ENCODE measurements around the gene GAS2L1. TPM values are rescaled to one million over a fixed set of nuclear protein-coding genes. Genes with fewer than 3 reads are reported as not detected.

Gene GAS2L1
- total RNA-seq, 1 experiment from 2014 or later, result 68.8 TPM

DNA sequence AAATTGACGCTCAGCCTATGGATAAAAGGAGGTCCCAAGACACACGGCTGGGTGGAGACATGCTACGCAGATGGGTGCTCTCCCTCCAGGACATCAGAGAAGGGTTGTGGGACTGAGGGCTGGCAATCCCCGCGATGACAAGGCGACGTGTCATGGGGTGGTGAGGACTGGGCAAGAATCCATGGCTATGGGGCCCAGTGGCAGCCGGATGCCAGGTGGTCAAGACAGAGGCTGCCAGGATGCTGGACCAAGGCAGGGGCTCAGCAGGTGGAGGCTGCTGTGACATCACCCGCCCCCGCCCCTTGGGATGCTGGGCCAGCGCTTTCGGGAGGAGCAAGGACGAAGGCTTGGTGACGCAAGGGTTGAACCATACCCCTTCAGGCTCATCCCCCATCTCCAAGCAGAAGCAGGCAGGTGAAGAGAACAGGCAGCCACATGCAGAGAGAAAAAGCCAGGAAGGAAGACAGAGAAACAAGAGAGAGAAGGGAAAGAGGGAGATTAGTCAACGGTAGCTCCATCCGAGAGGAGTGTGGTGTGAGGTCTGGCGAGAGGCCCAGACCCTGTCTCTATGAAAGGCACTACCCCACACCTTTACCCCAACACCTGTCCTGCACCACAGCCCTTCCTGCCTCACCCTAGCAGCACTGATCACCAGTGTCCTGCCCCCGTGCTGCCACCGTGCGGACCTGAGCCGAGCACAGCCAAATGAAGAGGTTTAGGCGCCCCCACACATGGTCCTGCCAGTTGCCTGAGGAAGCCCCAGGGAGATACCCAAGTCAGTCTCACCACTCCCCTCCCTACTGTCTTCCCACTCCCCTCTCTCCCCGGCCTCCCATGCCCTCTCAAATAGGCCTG lies 33.2 kb downstream of the GAS2L1 start:
- ATAC-seq (no peak), DNase-seq (ENCODE audit: low read depth, low spot score) (no peak)
- in situ Hi-C loops (cut with HindIII; ENCODE audit: low pct_unique_long_range_greater_than_20kb, low sequenced_read_pairs), result no loop called here
- Histone ChIP-seq H3K27me3 (ENCODE audit: control insufficient read depth, insufficient read depth, low read length) (no peaks in the 10 kb centered on the region), H3K4me3 (ENCODE audit: low read depth in 2 of 2, low read length in 2 of 2) (no peak overlapping the region), H3K27ac (ENCODE audit: low read length) (no peak overlapping the region), H3K4me1 (ENCODE audit: control insufficient read depth, insufficient read depth, low read length) (peaks cover 4% of the 10 kb centered on the region), H3K9me3 (ENCODE audit: control insufficient read depth, insufficient read depth, low read depth, low read length) (no peaks in the 10 kb centered on the region), H3K36me3 (ENCODE audit: control insufficient read depth, insufficient read depth, low read length) (no peaks in the 10 kb centered on the region)
- CTCF ChIA-PET, result interaction anchor here (0.6 kb wide), 1 partner anchor 893 kb away, joined by 6 read pairs; no protein-coding TSS in a partner anchor
- BruUV-seq (replicated peaks), result no TSS peak
- no peak for TF ChIP-seq POLR2AphosphoS5 (IDR thresholded peaks at IDR 0.05; ENCODE audit: low read depth, low read length)
- TF ChIP-seq TCF7L2 (IDR thresholded peaks at IDR 0.05; ENCODE audit: low read depth, low read length), result no peak
- TF ChIP-seq, protein P1, sequence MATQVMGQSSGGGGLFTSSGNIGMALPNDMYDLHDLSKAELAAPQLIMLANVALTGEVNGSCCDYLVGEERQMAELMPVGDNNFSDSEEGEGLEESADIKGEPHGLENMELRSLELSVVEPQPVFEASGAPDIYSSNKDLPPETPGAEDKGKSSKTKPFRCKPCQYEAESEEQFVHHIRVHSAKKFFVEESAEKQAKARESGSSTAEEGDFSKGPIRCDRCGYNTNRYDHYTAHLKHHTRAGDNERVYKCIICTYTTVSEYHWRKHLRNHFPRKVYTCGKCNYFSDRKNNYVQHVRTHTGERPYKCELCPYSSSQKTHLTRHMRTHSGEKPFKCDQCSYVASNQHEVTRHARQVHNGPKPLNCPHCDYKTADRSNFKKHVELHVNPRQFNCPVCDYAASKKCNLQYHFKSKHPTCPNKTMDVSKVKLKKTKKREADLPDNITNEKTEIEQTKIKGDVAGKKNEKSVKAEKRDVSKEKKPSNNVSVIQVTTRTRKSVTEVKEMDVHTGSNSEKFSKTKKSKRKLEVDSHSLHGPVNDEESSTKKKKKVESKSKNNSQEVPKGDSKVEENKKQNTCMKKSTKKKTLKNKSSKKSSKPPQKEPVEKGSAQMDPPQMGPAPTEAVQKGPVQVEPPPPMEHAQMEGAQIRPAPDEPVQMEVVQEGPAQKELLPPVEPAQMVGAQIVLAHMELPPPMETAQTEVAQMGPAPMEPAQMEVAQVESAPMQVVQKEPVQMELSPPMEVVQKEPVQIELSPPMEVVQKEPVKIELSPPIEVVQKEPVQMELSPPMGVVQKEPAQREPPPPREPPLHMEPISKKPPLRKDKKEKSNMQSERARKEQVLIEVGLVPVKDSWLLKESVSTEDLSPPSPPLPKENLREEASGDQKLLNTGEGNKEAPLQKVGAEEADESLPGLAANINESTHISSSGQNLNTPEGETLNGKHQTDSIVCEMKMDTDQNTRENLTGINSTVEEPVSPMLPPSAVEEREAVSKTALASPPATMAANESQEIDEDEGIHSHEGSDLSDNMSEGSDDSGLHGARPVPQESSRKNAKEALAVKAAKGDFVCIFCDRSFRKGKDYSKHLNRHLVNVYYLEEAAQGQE (IDR thresholded peaks at IDR 0.05; ENCODE audit: insufficient read depth in 1 of 2, low read depth in 2 of 2, low read length in 1 of 2), result no peak
- TF ChIP-seq, protein P2, sequence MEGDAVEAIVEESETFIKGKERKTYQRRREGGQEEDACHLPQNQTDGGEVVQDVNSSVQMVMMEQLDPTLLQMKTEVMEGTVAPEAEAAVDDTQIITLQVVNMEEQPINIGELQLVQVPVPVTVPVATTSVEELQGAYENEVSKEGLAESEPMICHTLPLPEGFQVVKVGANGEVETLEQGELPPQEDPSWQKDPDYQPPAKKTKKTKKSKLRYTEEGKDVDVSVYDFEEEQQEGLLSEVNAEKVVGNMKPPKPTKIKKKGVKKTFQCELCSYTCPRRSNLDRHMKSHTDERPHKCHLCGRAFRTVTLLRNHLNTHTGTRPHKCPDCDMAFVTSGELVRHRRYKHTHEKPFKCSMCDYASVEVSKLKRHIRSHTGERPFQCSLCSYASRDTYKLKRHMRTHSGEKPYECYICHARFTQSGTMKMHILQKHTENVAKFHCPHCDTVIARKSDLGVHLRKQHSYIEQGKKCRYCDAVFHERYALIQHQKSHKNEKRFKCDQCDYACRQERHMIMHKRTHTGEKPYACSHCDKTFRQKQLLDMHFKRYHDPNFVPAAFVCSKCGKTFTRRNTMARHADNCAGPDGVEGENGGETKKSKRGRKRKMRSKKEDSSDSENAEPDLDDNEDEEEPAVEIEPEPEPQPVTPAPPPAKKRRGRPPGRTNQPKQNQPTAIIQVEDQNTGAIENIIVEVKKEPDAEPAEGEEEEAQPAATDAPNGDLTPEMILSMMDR (IDR thresholded peaks at IDR 0.05), result no peak
- TF ChIP-seq SIN3A (IDR thresholded peaks at IDR 0.05; ENCODE audit: borderline replicate concordance, insufficient read depth, low read depth, low read length), result no peak
- POLR2A ChIA-PET, result no interaction called here
- intact Hi-C loops (cut with micrococcal nuclease; ENCODE audit: unreplicated experiment), result no loop called here

DNA sequence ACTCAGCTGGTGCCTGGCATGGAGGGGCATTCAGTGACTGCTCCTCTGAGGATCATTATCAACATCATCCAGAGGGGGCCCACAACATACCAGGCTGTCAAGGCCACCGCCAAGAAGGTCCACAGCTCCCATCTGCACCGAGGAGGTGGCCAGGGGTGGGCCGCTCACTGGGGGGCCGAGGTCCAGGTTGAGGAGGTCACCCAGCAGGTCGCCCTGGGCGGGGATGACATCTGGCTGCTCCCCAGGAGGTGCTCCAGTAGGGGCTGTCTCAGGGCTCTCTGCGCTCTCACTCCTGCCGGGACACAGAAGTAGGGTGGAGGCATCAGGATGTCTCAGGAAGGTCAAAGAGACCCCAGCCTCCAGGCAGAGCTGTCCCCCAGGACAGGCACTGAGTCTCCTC lies 34.1 kb downstream of the GAS2L1 start:
- no peaks in the 10 kb centered on the region for H3K9me3 ChIP-seq (ENCODE audit: control insufficient read depth, insufficient read depth, low read depth, low read length)
- intact Hi-C loops (cut with micrococcal nuclease; ENCODE audit: unreplicated experiment) (no loop called here), in situ Hi-C loops (cut with HindIII; ENCODE audit: low pct_unique_long_range_greater_than_20kb, low sequenced_read_pairs) (no loop called here)
- H3K36me3 ChIP-seq (ENCODE audit: control insufficient read depth, insufficient read depth, low read length), result no peaks in the 10 kb centered on the region
- POLR2A ChIA-PET, result no interaction called here
- no peaks in the 10 kb centered on the region for H3K27me3 ChIP-seq (ENCODE audit: control insufficient read depth, insufficient read depth, low read length)
- ATAC-seq (no peak), DNase-seq (ENCODE audit: low read depth, low spot score) (no peak)
- BruUV-seq (replicated peaks), result no TSS peak
- no peak overlapping the region for H3K4me3 ChIP-seq (ENCODE audit: low read depth in 2 of 2, low read length in 2 of 2)
- H3K27ac ChIP-seq (ENCODE audit: low read length), result no peak overlapping the region
- TF ChIP-seq, protein P1 (IDR thresholded peaks at IDR 0.05; ENCODE audit: insufficient read depth in 1 of 2, low read depth in 2 of 2, low read length in 1 of 2), result no peak
- TF ChIP-seq SIN3A (IDR thresholded peaks at IDR 0.05; ENCODE audit: borderline replicate concordance, insufficient read depth, low read depth, low read length) (no peak), POLR2AphosphoS5 (IDR thresholded peaks at IDR 0.05; ENCODE audit: low read depth, low read length) (no peak), TCF7L2 (IDR thresholded peaks at IDR 0.05; ENCODE audit: low read depth, low read length) (no peak)
- TF ChIP-seq, protein P2 (IDR thresholded peaks at IDR 0.05), result no peak
- H3K4me1 ChIP-seq (ENCODE audit: control insufficient read depth, insufficient read depth, low read length), result peaks cover 4% of the 10 kb centered on the region
- CTCF ChIA-PET, result interaction anchor here (0.6 kb wide), 1 partner anchor 892 kb away, joined by 6 read pairs; no protein-coding TSS in a partner anchor
